NCI-H1436 treated with DMSO at 0.1 percent for 48 hours (cell line): Measurements from ENCODE around the gene PIP5KL1.

Experiments used
- DNase-seq: peaks from one replicate; lab custom pipeline; 2025; lab: John Stamatoyannopoulos, UW

Gene PIP5KL1

GRCh38 chr9:127870887-127871286 lies 59.7 kb downstream of the PIP5KL1 start:
- DNase-seq: no peak
